GM18868 (cell line): ENCODE results near the gene KRT33A.

Source experiments
- ATAC-seq: cut with Tn5 transposase; IDR thresholded peaks from one replicate; pipeline ENCODE4 v1.9.1; 2021; ENCODE audit warnings: mild to moderate bottlenecking, moderate library complexity; ENCODE audit not compliant: unreplicated experiment

Gene KRT33A

DNA sequence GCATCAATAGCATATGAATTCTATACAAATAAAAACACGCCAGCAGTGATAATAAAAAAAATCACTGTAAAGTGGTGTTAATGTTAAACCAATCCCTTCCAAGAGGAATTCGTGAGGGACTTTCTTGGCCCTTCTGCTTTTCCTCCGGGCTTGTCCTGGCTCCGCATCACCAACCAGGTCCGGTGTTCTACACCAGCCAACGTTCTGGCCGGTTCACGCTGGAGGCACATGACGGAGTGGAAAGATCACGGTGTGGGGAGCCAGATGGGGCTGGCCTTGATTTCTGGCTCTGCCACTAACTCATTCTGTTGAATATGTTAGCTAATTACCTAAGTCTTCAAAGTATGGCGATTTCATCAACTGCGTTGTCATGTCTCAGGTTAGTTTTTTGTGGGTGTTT lies 46.5 kb downstream of the KRT33A start:
- no peak for ATAC-seq

DNA sequence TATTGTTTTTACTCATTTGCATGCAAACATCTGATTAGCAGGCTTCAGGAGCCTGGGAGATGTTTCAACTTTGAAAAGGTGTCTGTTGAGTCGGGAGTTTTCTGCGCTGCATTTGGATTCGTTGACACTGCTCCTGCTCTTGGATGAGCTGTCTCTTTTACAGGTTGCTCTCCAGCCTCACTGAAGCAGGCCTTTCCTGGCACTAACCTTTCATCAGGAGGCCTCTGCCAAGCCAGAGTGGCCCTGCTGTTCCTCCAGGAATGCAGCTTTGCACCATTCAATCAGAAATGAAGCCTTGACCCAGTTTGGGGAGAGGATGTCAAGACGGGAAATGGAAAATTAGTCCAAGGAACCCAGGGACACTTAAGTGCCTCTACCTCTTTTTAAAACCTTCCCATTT lies 47.6 kb downstream of the KRT33A start:
- ATAC-seq: no peak

DNA sequence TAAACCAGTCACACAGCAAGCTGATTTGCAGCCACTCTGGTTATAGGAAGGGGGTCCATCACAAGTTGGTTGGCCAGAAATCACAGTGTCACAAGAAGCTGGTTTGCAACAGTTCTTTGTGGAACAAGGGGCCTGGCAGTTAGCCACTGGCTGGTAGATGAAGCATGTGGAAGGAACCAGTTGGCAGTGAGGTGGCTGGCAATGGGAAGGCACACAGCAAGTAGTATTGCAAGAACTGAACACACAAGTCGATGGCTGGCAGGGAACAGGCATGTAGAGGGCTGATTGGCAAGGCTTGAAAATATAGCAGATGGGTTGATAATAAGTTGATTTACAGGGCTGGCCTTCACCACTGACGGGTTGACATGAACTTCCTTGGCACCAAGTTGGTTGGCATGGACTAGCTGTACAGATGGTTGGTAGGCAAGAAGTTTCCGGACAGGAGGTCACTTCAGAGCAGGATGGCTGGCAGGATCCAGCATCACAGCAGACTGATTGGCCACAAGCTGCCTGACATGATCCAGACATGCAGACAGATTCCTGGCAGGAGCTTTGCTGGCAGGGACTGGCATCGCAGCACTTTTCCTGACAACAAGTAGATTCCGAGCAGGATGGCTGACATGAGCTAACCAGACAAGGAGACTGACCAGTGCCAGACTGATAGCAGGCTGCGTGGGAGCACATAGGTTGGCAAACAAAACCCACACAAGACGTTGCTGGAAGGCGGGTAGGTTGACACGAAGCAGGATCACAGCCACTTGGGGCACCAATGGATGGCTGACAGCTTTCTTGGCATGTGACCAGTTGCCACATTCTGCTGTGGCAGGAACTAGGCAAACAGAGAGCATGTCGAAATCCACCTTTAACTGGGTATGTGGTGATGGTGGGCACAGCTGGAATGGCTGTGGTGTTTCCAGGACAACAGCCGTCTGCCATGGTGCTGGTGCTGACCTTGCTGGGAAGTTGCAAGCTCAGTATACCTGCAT lies 48.4 kb downstream of the KRT33A start, which contains the start of gene KRTAP29-1:
TSS of gene KRTAP29-1 (minus strand) at position 936 of the 986 bp plus-strand sequence. CDS start at position 936, 0 bp downstream.
- ATAC-seq: no peak

DNA sequence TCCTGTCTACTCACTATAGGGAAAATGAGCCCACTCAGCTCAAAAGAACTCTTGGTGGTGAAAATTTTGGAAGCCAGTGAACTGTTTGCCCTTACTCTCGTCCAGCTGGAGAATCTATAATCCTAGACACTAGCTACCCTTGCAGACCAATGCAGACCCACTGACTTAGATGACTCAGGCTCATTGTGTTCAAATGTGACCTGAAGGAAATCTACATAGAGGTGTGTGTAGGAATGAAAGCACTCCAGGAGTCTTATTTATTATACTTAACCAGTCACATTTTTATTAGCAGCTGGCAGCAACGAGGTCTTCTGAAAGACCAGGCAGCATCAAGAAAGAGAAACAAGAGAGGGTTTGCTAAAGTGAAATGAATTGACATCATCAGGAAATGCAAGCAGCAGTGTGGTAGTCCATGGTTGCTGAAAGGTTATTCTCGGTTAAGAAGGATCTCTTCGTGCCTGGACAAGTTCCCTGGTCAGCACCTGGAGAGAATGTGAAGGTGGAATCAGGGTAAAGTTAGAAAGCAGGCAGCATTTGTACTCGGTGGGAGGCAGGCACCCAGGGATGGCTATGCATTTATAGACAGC lies 49.3 kb downstream of the KRT33A start:
- no peak for ATAC-seq

DNA sequence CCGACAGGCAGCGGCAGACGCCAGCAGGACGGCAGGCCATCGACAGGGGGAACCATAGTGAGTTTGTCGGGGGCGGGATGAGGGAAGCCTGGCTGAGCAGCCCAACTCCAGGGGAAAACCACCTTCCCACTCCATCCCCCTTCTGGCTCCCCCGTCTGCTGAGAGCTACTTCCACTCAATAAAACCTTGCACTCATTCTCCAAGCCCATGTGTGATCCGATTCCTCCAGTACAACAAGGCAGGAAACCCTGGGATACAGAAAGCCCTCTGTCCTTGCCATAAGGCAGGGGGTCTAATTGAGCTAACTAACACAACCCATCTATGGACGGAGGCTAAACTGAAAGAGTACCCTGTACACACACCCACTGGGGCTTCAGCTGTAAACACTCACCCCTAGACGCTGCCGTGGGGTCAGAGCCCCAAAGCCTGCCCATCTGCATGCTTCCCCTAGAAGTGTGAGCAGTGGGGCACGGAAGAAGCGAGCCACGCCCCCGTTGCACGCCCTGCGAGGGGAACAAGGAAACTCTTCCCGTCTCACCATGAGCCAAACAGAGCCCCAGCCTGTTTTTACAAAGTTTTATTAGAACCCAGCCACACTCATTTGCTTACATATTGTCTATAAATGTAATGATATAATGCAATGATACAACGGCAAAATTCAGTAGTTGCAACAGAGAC lies 52.0 kb downstream of the KRT33A start:
- ATAC-seq: no peak

DNA sequence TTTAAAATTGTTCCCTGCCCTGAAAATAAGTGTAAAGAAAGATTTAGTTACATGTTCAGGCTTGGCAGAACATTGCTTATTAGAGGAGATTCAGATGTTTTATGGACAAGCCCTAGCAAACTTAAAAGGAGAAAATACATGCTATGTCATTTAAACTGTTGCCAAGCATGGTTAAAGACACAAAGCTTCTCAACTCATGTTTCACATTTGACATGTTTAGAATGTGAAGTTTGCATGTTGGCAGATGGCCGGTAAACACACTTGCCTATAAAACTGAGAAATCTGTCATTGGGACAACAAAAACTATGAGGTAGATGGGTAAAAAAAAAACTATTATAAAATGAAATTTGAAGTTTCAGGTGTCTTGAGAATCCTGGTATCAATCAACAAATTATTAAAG lies 53.8 kb downstream of the KRT33A start:
- no peak for ATAC-seq
